ENCODE measurements around the gene P4HB. TPM values are rescaled to one million over a fixed set of nuclear protein-coding genes. Genes with fewer than 3 reads are reported as not detected.

The P4HB gene
- total and polyA plus RNA-seq, 10 of the 15 experiments (the other 5 are each of a cell fraction or from before 2014, with no cell fraction given): 4.7 to 549 (median 361) TPM

DNA sequence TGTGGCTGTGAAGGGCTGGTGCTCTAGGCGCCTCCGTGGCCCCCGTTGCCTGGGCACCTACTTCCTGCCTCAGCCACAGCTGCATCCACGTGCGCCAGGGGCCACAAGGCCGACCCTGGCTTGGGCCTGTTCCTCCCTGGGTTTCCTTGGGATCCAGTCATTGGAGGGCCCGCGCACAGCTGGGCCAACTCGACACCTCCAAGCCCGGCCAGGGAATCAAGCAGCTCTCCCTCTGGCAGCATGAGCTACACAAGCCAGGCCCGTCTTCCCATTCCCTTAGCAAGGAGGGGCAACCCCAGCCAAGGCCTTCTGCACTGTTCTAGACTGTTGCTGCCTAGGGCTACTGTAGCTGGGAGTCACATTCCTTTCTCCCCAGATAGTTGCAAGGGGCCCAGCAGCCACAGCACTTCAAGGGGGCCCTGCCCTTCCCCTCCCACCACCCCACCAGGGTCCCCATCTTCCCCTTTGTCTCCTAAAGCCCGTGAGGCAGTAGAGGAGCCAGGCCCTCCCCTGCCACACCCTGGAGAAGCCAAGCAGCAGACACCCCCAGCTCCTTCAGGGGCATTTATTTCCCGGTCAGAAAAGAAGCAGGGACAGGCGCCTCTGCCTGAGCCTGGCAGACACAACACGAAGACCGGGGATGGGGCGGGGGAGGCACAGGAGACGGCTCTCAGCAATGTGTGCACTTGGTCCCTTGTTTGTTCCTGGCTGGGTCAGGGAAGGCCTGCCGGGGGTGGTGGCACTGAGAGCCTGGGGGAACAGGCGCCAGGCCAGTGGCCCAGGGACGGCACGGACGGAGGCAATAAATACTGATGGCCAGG lies 7.0 kb upstream of the P4HB start (continued):
- TF ChIP-seq STAT3 (IDR thresholded peaks at IDR 0.05; ENCODE audit: low read depth, low read length): no peak
- no peak for TF ChIP-seq SRF (IDR thresholded peaks at IDR 0.05; ENCODE audit: low read depth in 2 of 2, low read length in 2 of 2)
- no peak; the same call in none of the 2 replicates for TF ChIP-seq CBFB (IDR thresholded peaks at IDR 0.05; ENCODE audit: low read depth)
- TF ChIP-seq MEF2A (IDR thresholded peaks at IDR 0.05; ENCODE audit: insufficient read depth, low read depth, low read length): no peak
- TF ChIP-seq, protein P1, sequence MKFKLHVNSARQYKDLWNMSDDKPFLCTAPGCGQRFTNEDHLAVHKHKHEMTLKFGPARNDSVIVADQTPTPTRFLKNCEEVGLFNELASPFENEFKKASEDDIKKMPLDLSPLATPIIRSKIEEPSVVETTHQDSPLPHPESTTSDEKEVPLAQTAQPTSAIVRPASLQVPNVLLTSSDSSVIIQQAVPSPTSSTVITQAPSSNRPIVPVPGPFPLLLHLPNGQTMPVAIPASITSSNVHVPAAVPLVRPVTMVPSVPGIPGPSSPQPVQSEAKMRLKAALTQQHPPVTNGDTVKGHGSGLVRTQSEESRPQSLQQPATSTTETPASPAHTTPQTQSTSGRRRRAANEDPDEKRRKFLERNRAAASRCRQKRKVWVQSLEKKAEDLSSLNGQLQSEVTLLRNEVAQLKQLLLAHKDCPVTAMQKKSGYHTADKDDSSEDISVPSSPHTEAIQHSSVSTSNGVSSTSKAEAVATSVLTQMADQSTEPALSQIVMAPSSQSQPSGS (IDR thresholded peaks at IDR 0.05; ENCODE audit: low read length): peak; percentile 2; the same call in 1 of the 2 replicates
- no peak for TF ChIP-seq SIX5 (IDR thresholded peaks at IDR 0.05; ENCODE audit: low read depth, low read length, severe bottlenecking)
- TF ChIP-seq BMI1 (IDR thresholded peaks at IDR 0.05; ENCODE audit: borderline replicate concordance): 0 out of 2 replicates have a peak, but pooled peaks have one; percentile 30
- TF ChIP-seq, protein P2, sequence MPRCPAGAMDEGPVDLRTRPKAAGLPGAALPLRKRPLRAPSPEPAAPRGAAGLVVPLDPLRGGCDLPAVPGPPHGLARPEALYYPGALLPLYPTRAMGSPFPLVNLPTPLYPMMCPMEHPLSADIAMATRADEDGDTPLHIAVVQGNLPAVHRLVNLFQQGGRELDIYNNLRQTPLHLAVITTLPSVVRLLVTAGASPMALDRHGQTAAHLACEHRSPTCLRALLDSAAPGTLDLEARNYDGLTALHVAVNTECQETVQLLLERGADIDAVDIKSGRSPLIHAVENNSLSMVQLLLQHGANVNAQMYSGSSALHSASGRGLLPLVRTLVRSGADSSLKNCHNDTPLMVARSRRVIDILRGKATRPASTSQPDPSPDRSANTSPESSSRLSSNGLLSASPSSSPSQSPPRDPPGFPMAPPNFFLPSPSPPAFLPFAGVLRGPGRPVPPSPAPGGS (IDR thresholded peaks at IDR 0.05; ENCODE audit: borderline replicate concordance, insufficient read depth, low read depth, low read length, poor library complexity, severe bottlenecking): peak; percentile 22
- no peak for TF ChIP-seq SUZ12 (IDR thresholded peaks at IDR 0.05; ENCODE audit: unreplicated experiment)
- no peak for TF ChIP-seq RAD21 (IDR thresholded peaks at IDR 0.05; ENCODE audit: insufficient read depth, low read depth, low read length)
- no peak for TF ChIP-seq MXI1 (IDR thresholded peaks at IDR 0.05; ENCODE audit: low read depth, low read length)
- no peak for TF ChIP-seq EGR1 (IDR thresholded peaks at IDR 0.05; ENCODE audit: borderline replicate concordance in 1 of 2, low read depth in 2 of 2, low read length in 2 of 2)
- no peak; the same call in 1 of the 2 replicates for TF ChIP-seq CHD2 (IDR thresholded peaks at IDR 0.05; ENCODE audit: borderline replicate concordance, low read depth, low read length)
- TF ChIP-seq RB1 (IDR thresholded peaks at IDR 0.05; ENCODE audit: borderline replicate concordance): no peak
- TF ChIP-seq RUNX3 (IDR thresholded peaks at IDR 0.05; ENCODE audit: low read length): no peak; the same call in 1 of the 2 replicates
- TF ChIP-seq, protein P3, sequence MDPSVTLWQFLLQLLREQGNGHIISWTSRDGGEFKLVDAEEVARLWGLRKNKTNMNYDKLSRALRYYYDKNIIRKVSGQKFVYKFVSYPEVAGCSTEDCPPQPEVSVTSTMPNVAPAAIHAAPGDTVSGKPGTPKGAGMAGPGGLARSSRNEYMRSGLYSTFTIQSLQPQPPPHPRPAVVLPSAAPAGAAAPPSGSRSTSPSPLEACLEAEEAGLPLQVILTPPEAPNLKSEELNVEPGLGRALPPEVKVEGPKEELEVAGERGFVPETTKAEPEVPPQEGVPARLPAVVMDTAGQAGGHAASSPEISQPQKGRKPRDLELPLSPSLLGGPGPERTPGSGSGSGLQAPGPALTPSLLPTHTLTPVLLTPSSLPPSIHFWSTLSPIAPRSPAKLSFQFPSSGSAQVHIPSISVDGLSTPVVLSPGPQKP (IDR thresholded peaks at IDR 0.05; ENCODE audit: low read depth, low read length): no peak
- 0 out of 2 replicates have a peak, but pooled peaks have one; percentile 9 for TF ChIP-seq CREB1 (IDR thresholded peaks at IDR 0.05; ENCODE audit: low read depth)
- TF ChIP-seq KLF5 (IDR thresholded peaks at IDR 0.05; ENCODE audit: partially characterized antibody): no peak
- no peak for TF ChIP-seq PAX5 (IDR thresholded peaks at IDR 0.05; ENCODE audit: borderline replicate concordance, low read depth, low read length)
- TF ChIP-seq ZBTB33 (IDR thresholded peaks at IDR 0.05): no peak
- no peak for TF ChIP-seq KAT2A (conservative IDR thresholded peaks at IDR 0.05; ENCODE audit: control insufficient read depth, low read depth, low read length)
- no peak for TF ChIP-seq CEBPB (IDR thresholded peaks at IDR 0.05; ENCODE audit: borderline replicate concordance in 1 of 2, low read depth in 2 of 2, low read length in 2 of 2)
- no peak for TF ChIP-seq ETV6 (conservative IDR thresholded peaks at IDR 0.05 in 1 of 2, IDR thresholded peaks at IDR 0.05 in 1 of 2; ENCODE audit: borderline replicate concordance in 1 of 2, low read depth in 1 of 2)
